Cardiac fibroblast (primary cell): ENCODE data around the gene WDR47.
"Not testable (repeated sequence)": the region's sequence is repeated elsewhere in the genome, so short reads cannot be mapped to it uniquely, and the experiment has no call there.

ENCODE experiments used
- DNase-seq, 2 donors: peaks; one replicate each; pipeline versions ENCODE4 v3.0.0 to v3.0.0-alpha.2; 2010; ENCODE audit warnings: low read depth in 2 of 2
- H3K4me3 ChIP-seq, 2 donors: replicated peaks in 1 of 2; 1 replicate in 1 of 2; 2 replicates in 1 of 2; pipeline ENCODE4 v1.5.1; 2011; ENCODE audit warnings: low read depth in 2 of 2, low read length in 2 of 2, mild to moderate bottlenecking in 2 of 2, moderate library complexity in 1 of 2
- CTCF ChIP-seq: IDR thresholded peaks from one replicate; pipeline ENCODE4 v1.5.1; 2011; ENCODE audit warnings: low read depth, mild to moderate bottlenecking, low read length, inconsistent platforms

Gene WDR47

GRCh38 chr1:109017134-109017533 lies 24.8 kb downstream of the WDR47 start:
- no peak for DNase-seq
- no peak for TF ChIP-seq CTCF
- no peak overlapping the region for H3K4me3 ChIP-seq

- no peak for DNase-seq
- no peak overlapping the region for H3K4me3 ChIP-seq
- TF ChIP-seq CTCF, result no peak
Observed at GRCh38 chr1:109011335-109011734, 30.6 kb downstream of the WDR47 start.

GRCh38 chr1:108996622-108997021 lies 45.3 kb downstream of the WDR47 start:
- not testable (repeated sequence) for DNase-seq, H3K4me3 ChIP-seq

GRCh38 chr1:108983114-108983513 lies 58.8 kb downstream of the WDR47 start:
- TF ChIP-seq CTCF, result no peak
- H3K4me3 ChIP-seq, result no peak overlapping the region
- DNase-seq, result no peak

GRCh38 chr1:108976658-108977057 lies 65.2 kb downstream of the WDR47 start:
- no peak for TF ChIP-seq CTCF
- DNase-seq, result no peak
- no peak overlapping the region for H3K4me3 ChIP-seq

- no peak for DNase-seq
- TF ChIP-seq CTCF, result no peak
- no peak overlapping the region for H3K4me3 ChIP-seq
Observed at GRCh38 chr1:108972951-108973350, 69.0 kb downstream of the WDR47 start.

- DNase-seq, result no peak
- H3K4me3 ChIP-seq, result no peak overlapping the region
- TF ChIP-seq CTCF, result no peak
Observed at GRCh38 chr1:108969346-108969745, 72.6 kb downstream of the WDR47 start.
